ENCODE data around the gene COQ2.

- TF ChIP-seq EZH2 (IDR thresholded peaks at IDR 0.05; ENCODE audit: borderline replicate concordance, low read depth, low read length, poor library complexity, severe bottlenecking) = no peak
- no peak for TF ChIP-seq CTCF (conservative IDR thresholded peaks at IDR 0.05; ENCODE audit: low read depth, low read length)
These were observed 45.0 kb upstream of the COQ2 start for GRCh38 chr4:83329521-83330110.

Measured in A673 (cell line).